Trophoblast cell (in vitro differentiated cells and primary cell): Measurements from ENCODE around the gene ANK2.

ENCODE experiments used
- DNase-seq, 2 donors: peaks; one replicate each; pipeline ENCODE4 v3.0.0-alpha.2; 2016
- H2AFZ ChIP-seq: 2 replicates; pipeline ENCODE4 v1.6.1; 2013; ENCODE audit warnings: low read length, moderate library complexity, mild to moderate bottlenecking; ENCODE audit not compliant: insufficient read depth, poor library complexity
- H2AK5ac ChIP-seq: 2 replicates; pipeline ENCODE4 v1.6.1; 2013; ENCODE audit warnings: mild to moderate bottlenecking, low read length
- H2BK120ac ChIP-seq: 2 replicates; pipeline ENCODE4 v1.6.1; 2013; ENCODE audit warnings: low read length, mild to moderate bottlenecking, moderate library complexity; ENCODE audit not compliant: insufficient read depth, poor library complexity
- H2BK12ac ChIP-seq: 2 replicates; pipeline ENCODE4 v1.6.1; 2013; ENCODE audit warnings: mild to moderate bottlenecking, low read length, moderate library complexity
- H2BK5ac ChIP-seq: 2 replicates; pipeline ENCODE4 v1.6.1; 2013; ENCODE audit warnings: low read length, low read depth, moderate library complexity, mild to moderate bottlenecking; ENCODE audit not compliant: poor library complexity
- H3K14ac ChIP-seq: 2 replicates; pipeline ENCODE4 v1.6.1; 2013; ENCODE audit warnings: mild to moderate bottlenecking, low read length
- H3K18ac ChIP-seq: 2 replicates; pipeline ENCODE4 v1.6.1; 2013; ENCODE audit warnings: mild to moderate bottlenecking, low read length
- H3K23ac ChIP-seq: 2 replicates; pipeline ENCODE4 v1.6.1; 2013; ENCODE audit warnings: low read length
- H3K27ac ChIP-seq: 2 replicates; pipeline ENCODE4 v1.5.1; 2013; ENCODE audit warnings: low read depth, mild to moderate bottlenecking, inconsistent platforms, low read length, moderate library complexity
- H3K27me3 ChIP-seq: 2 replicates; pipeline ENCODE4 v1.6.1; 2013; ENCODE audit warnings: inconsistent platforms, mild to moderate bottlenecking, low read length, moderate library complexity; ENCODE audit not compliant: insufficient read depth
- H3K36me3 ChIP-seq, 2 experiments: 1 replicate in 1 of 2; 2 replicates in 1 of 2; pipeline ENCODE4 v1.6.1; 2013; ENCODE audit warnings: low read length in 2 of 2, mild to moderate bottlenecking in 2 of 2, moderate library complexity in 1 of 2; ENCODE audit not compliant: insufficient read depth in 2 of 2, control insufficient read depth in 1 of 2
- H3K4ac ChIP-seq: 2 replicates; pipeline ENCODE4 v1.6.1; 2013; ENCODE audit warnings: low read depth, mild to moderate bottlenecking, low read length, moderate library complexity
- H3K4me1 ChIP-seq, 2 experiments: 1 replicate in 1 of 2; 2 replicates in 1 of 2; pipeline ENCODE4 v1.6.1; 2013; ENCODE audit warnings: low read length in 2 of 2, mild to moderate bottlenecking in 2 of 2, moderate library complexity in 1 of 2; ENCODE audit not compliant: insufficient read depth in 2 of 2, control insufficient read depth in 1 of 2
- H3K4me2 ChIP-seq: 2 replicates; pipeline ENCODE4 v1.6.1; 2013; ENCODE audit warnings: inconsistent platforms, mild to moderate bottlenecking, low read length, moderate library complexity
- H3K4me3 ChIP-seq: 2 replicates; pipeline ENCODE4 v1.5.1; 2013; ENCODE audit warnings: mild to moderate bottlenecking, low read depth, low read length, inconsistent platforms
- H3K79me1 ChIP-seq: one replicate; pipeline ENCODE4 v1.6.1; 2013; ENCODE audit warnings: low read length
- H3K79me2 ChIP-seq: 2 replicates; pipeline ENCODE4 v1.6.1; 2013; ENCODE audit warnings: low read length, mild to moderate bottlenecking; ENCODE audit not compliant: control insufficient read depth, insufficient read depth, poor library complexity
- H3K9ac ChIP-seq: 2 replicates; pipeline ENCODE4 v1.6.1; 2013; ENCODE audit warnings: mild to moderate bottlenecking, low read length
- H3K9me3 ChIP-seq: 2 replicates; pipeline ENCODE4 v1.6.1; 2013; ENCODE audit warnings: low read depth, mild to moderate bottlenecking, control low read depth, inconsistent platforms, low read length; ENCODE audit not compliant: insufficient read depth
- H4K12ac ChIP-seq: 2 replicates; pipeline ENCODE4 v1.6.1; 2013; ENCODE audit warnings: low read depth, mild to moderate bottlenecking, low read length, moderate library complexity
- H4K8ac ChIP-seq: 2 replicates; pipeline ENCODE4 v1.6.1; 2013; ENCODE audit warnings: low read depth, mild to moderate bottlenecking, low read length, moderate library complexity
- H4K91ac ChIP-seq: one replicate; pipeline ENCODE4 v1.6.1; 2013; ENCODE audit warnings: low read depth, mild to moderate bottlenecking, low read length, moderate library complexity
- WGBS: extraction: QIAGEN DNeasy Blood & Tissue Kit; methylation state at CpG from one replicate; pipeline ENCODE4 v1.1.7; 2013; ENCODE audit warnings: missing lambda C conversion rate; ENCODE audit not compliant: insufficient read length, insufficient coverage; ENCODE audit errors: extremely low coverage; 5-methylcytosine and 5-hydroxymethylcytosine counted together

The ANK2 gene

GRCh38 chr4:113302051-113302450 lies 252.6 kb downstream of the ANK2 start:
- no peak overlapping the region for H2AK5ac ChIP-seq
- H3K27ac ChIP-seq: no peak overlapping the region
- H3K14ac ChIP-seq: no peak overlapping the region
- no peaks in the 10 kb centered on the region for H3K79me2 ChIP-seq
- no peak overlapping the region for H2BK12ac ChIP-seq
- H3K4me1 ChIP-seq: no peaks in the 10 kb centered on the region
- no peak for DNase-seq
- H3K79me1 ChIP-seq: no peaks in the 10 kb centered on the region
- no CpG with 5 or more reads among the region's 1 CpG for WGBS
- no peaks in the 10 kb centered on the region for H3K27me3 ChIP-seq
- H3K4me3 ChIP-seq: no peak overlapping the region
- H3K23ac ChIP-seq: no peak overlapping the region
- no peak overlapping the region for H4K12ac ChIP-seq
- no peak overlapping the region for H2BK120ac ChIP-seq
- H3K9ac ChIP-seq: no peak overlapping the region
- no peak overlapping the region for H4K8ac ChIP-seq
- H3K36me3 ChIP-seq: no peaks in the 10 kb centered on the region
- H4K91ac ChIP-seq: no peak overlapping the region
- H3K9me3 ChIP-seq: no peaks in the 10 kb centered on the region
- no peak overlapping the region for H2BK5ac ChIP-seq
- H2AFZ ChIP-seq: no peak overlapping the region
- H3K18ac ChIP-seq: no peak overlapping the region
- no peak overlapping the region for H3K4ac ChIP-seq
- H3K4me2 ChIP-seq: no peak overlapping the region

GRCh38 chr4:113303315-113303714 lies 253.9 kb downstream of the ANK2 start:
- Histone ChIP-seq H4K91ac (no peak overlapping the region), H3K27ac (no peak overlapping the region), H3K4me2 (no peak overlapping the region), H3K36me3 (no peaks in the 10 kb centered on the region), H4K12ac (no peak overlapping the region), H3K18ac (no peak overlapping the region), H2BK12ac (no peak overlapping the region), H2BK120ac (no peak overlapping the region), H3K4me3 (no peak overlapping the region), H3K27me3 (no peaks in the 10 kb centered on the region), H3K4ac (no peak overlapping the region), H2AFZ (no peak overlapping the region), H3K79me1 (no peaks in the 10 kb centered on the region), H3K9ac (no peak overlapping the region), H2AK5ac (no peak overlapping the region), H3K23ac (no peak overlapping the region), H3K14ac (no peak overlapping the region), H3K4me1 (no peaks in the 10 kb centered on the region), H3K79me2 (no peaks in the 10 kb centered on the region), H3K9me3 (no peaks in the 10 kb centered on the region), H4K8ac (no peak overlapping the region), H2BK5ac (no peak overlapping the region)
- DNase-seq: no peak
- WGBS: no CpG with 5 or more reads among the region's 1 CpG

GRCh38 chr4:113311047-113311446 lies 261.6 kb downstream of the ANK2 start:
- Histone ChIP-seq H3K27ac (no peak overlapping the region), H3K23ac (no peak overlapping the region), H2AFZ (no peak overlapping the region), H3K14ac (no peak overlapping the region), H4K8ac (no peak overlapping the region), H3K79me1 (no peaks in the 10 kb centered on the region), H3K79me2 (no peaks in the 10 kb centered on the region), H3K36me3 (no peaks in the 10 kb centered on the region), H3K4me2 (no peak overlapping the region), H4K12ac (no peak overlapping the region), H3K9me3 (no peaks in the 10 kb centered on the region), H3K9ac (no peak overlapping the region), H2BK5ac (no peak overlapping the region), H3K4me3 (no peak overlapping the region), H3K18ac (no peak overlapping the region), H3K27me3 (no peaks in the 10 kb centered on the region), H4K91ac (no peak overlapping the region), H2BK120ac (no peak overlapping the region), H2BK12ac (no peak overlapping the region), H2AK5ac (no peak overlapping the region), H3K4me1 (no peaks in the 10 kb centered on the region), H3K4ac (no peak overlapping the region)
- no CpG with 5 or more reads among the region's 2 CpGs for WGBS
- DNase-seq: peak; percentile 9 to 36

- no peak overlapping the region for H2BK5ac ChIP-seq
- H2AK5ac ChIP-seq: no peak overlapping the region
- H2BK12ac ChIP-seq: no peak overlapping the region
- H2BK120ac ChIP-seq: no peak overlapping the region
- H3K36me3 ChIP-seq: no peaks in the 10 kb centered on the region
- no peak overlapping the region for H3K9ac ChIP-seq
- WGBS: no CpG with 5 or more reads among the region's 3 CpGs
- H4K91ac ChIP-seq: no peak overlapping the region
- no peaks in the 10 kb centered on the region for H3K9me3 ChIP-seq
- DNase-seq: no peak
- no peak overlapping the region for H3K23ac ChIP-seq
- no peak overlapping the region for H3K4ac ChIP-seq
- H3K4me3 ChIP-seq: no peak overlapping the region
- no peak overlapping the region for H2AFZ ChIP-seq
- no peak overlapping the region for H3K4me2 ChIP-seq
- no peaks in the 10 kb centered on the region for H3K27me3 ChIP-seq
- H3K18ac ChIP-seq: no peak overlapping the region
- no peak overlapping the region for H4K8ac ChIP-seq
- no peak overlapping the region for H3K27ac ChIP-seq
- H4K12ac ChIP-seq: no peak overlapping the region
- no peaks in the 10 kb centered on the region for H3K79me2 ChIP-seq
- H3K79me1 ChIP-seq: no peaks in the 10 kb centered on the region
- no peaks in the 10 kb centered on the region for H3K4me1 ChIP-seq
- H3K14ac ChIP-seq: no peak overlapping the region
Observed at GRCh38 chr4:113312529-113312928, 263.1 kb downstream of the ANK2 start.
